GM21529 (cell line): Measurements from ENCODE around the gene PTH2R.
A peak's percentile ranks its signal among the peaks of the same experiment; 100 is the strongest.
"Not testable (repeated sequence)": the region's sequence is repeated elsewhere in the genome, so short reads cannot be mapped to it uniquely, and the experiment has no call there.

Source experiments
- ATAC-seq: cut with Tn5 transposase; IDR thresholded peaks from one replicate; pipeline ENCODE4 v1.9.1; 2021; ENCODE audit not compliant: unreplicated experiment

Gene PTH2R

GRCh38 chr2:208389940-208390339, 16.7 kb upstream of the PTH2R start:
- ATAC-seq, result no peak

- no peak for ATAC-seq
Measured at GRCh38 chr2:208392300-208392699, 14.3 kb upstream of the PTH2R start.

GRCh38 chr2:208396796-208397195, 9.8 kb upstream of the PTH2R start:
- ATAC-seq, result not testable (repeated sequence)

DNA sequence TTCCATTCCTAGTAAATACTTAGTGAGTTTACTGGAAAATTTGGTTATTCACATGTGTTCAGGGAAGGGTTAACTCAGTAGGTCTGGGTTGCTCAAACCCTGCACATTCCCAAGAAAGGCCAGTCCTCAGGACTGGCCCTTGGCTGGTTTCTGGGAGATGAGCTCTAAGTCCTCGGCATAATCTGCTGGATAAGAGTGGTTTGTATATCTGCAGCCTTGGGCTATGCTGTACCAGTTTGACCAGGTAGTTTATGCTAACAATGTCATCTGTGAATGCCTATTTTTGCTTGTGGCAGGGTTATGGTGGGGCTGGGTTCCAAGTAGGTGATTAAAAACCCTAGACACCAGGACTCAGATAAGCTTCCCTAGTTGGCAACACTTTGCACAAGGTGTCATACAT, 7.4 kb upstream of the PTH2R start:
- no peak for ATAC-seq

DNA sequence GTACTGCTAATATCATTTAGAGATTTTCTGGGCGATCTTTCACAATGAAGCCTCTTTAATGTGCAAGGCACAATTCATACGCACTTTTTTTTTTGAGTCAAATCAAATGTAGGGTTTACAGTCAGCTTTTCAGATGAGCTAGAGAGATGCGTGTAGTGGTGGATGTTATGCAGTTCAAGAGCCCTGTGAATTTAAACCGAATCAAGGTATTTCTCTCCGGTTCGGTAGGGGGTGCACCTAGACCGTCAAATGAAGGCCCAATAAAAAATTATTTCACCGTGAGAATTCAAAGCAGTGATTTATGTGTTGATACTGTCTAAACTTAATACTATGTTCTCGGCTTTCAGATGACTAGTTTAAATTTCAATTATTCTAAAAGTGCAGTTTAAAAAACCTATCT, 1.1 kb downstream of the PTH2R start:
- no peak for ATAC-seq

- ATAC-seq, result no peak
Measured at GRCh38 chr2:208413931-208414330, 7.3 kb downstream of the PTH2R start.

- ATAC-seq, result peak; percentile 82
Measured at GRCh38 chr2:208415255-208415654, 8.7 kb downstream of the PTH2R start.

GRCh38 chr2:208415897-208416296, 9.3 kb downstream of the PTH2R start:
- ATAC-seq, result peak; percentile 88

DNA sequence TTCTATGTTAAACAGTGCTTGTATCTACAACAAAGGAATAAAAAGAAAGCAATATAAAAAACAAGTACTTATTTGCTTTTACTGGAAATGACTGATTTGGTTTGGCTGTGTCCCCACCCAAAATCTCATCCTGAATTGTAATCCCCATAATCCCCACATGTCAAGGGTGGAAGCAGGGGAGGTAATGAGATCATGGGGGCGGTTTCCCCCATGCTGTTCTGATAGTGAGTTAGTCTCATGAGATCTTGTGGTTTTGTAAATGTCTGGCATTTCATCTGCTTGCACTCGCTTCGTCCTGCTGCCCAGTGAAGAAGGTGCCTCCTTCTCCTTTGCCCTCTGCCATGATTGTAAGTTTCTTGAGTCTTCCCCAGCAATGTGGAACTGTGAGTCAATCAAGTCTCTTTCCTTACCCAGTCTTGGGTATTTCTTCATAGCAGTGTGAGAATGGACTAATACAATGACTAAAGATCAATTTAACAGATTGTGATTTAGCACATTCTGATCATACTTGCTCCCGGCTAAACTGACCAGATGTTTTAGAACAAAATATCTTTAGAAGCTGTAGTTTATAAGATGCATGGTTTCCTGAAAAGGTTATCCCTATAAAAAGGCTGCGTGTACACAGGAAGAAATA, 19.9 kb downstream of the PTH2R start:
- ATAC-seq, result no peak

DNA sequence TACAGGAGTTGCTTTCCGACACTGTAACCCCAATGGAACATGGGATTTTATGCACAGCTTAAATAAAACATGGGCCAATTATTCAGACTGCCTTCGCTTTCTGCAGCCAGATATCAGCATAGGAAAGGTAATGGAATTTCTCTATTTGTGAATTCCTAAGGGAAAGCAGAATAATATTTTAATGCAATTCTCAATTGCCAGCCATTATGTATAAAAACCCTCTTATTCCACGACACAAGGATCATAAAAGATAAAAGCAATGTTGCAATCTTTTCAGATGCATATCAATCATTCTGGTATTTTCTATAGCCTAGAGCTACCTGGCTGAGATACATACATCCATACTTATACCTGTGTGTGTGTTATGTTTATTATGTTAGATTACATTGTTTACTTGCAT, 31.2 kb downstream of the PTH2R start:
- ATAC-seq, result no peak

DNA sequence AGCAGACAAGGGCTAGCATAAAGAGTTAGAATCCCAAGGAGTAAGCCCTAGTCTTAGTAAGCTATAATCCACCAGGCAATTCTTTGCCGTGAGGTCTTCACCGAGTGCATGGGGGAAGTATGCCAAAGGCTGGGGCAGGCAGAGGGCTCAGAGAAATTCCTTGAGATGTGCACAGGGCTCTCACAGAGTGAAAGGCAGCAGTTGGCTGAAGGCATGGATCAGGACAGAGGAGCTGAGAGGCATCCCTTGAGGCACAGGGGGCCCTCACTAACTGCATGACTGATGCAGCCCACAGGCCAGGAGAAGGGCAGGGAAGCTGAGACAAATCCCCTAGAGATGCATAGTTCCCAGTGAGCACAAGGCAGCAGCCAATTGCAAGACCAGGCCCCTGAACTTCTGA, 34.1 kb downstream of the PTH2R start:
- no peak for ATAC-seq

DNA sequence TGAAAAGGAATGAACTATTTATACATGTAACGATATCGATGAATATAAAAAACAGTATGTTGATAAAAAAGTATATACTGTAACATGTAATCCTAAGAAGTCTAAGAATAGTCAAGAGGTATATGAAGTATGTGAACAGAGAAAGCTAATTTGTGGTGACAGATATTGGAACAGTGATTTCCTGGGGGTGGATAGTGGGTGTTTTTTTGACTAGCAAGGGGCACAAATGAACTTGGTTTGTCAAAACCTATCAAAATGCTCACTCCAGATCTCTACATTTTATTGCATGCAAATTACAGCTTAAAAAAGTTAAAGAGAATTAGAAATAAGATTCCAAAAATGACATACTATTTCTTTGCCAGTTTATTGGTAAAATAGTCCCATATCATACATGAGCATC, 35.4 kb downstream of the PTH2R start:
- ATAC-seq, result no peak

DNA sequence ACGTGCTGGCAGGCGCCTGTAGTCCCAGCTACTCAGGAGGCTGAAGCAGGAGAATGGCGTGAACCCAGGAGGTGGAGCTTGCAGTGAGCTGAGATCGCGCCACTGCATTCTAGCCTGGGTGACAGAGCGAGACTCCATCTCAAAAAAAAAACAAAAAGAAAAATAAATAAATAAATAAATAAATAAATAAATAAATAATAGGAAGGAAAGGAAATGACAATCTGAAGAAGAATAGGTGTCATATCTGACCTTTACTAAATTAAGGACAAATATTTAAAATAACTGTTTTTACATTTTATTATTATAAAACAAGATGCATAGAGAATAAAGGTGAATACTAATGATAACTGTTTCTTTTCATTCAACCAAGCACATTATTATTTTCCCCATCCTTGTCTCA, 40.9 kb downstream of the PTH2R start:
- not testable (repeated sequence) for ATAC-seq

DNA sequence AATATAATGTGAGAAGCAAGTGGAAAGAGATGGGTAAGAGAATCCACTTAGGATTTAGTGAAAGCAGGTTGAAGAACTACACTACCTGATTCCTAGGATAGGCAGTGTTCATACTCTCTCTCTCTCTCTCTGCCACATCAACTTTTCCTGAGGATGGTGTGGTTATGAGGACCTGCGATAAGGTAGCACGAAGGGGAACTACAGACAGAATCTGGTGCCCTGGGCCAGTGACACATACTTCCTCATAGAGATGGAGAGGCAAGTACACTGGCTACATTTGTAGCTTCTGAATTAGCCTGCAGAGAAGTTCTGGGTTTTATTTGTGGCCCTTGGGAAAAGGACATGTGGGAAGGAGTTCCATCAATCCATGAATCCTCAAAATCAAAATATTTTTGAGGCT, 44.5 kb downstream of the PTH2R start:
- ATAC-seq, result no peak

- no peak for ATAC-seq
Measured at GRCh38 chr2:208454861-208455260, 48.3 kb downstream of the PTH2R start.

DNA sequence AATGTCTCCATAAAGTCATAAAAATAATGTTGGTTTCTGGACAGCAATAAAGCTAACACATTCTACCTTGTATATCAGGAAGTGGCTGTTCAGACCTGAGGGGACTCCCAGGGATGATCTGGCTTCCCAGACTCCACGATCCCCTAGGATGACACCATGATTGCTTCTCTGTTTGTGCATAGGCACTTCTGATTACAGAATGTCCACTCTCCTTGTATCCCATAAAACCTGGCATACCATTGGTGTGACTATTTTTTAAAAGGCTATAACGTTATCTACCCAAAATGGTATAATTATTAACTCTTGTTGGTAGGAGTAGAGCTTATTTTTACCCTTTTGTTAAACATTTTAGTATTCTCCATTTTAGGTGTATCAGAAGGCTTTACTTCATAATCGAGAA, 57.1 kb downstream of the PTH2R start:
- ATAC-seq, result no peak

GRCh38 chr2:208464205-208464604, 57.6 kb downstream of the PTH2R start:
- no peak for ATAC-seq

- ATAC-seq, result peak; percentile 85
Measured at GRCh38 chr2:208466151-208466919, 59.7 kb downstream of the PTH2R start.

- ATAC-seq, result no peak
Measured at GRCh38 chr2:208466920-208467298, 60.3 kb downstream of the PTH2R start.

DNA sequence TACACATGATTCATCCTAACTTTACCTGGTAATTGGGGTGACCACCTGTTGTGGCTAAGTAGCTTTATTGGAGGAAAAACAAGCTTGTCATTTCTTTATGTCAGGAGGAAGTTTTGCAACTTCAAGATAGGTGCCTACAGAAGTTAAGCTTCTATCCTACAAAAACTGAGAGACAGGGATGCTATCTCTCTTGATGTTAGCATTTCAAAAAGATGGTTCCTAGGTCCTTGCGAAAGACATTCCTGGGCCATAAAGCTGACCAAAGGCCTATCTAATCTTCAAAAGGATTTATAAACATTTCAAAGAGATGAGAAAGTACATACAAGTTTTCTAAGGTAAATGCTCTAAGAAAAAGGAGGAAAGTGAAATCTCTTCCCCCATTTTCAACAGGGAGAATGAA, 61.0 kb downstream of the PTH2R start:
- ATAC-seq, result no peak

DNA sequence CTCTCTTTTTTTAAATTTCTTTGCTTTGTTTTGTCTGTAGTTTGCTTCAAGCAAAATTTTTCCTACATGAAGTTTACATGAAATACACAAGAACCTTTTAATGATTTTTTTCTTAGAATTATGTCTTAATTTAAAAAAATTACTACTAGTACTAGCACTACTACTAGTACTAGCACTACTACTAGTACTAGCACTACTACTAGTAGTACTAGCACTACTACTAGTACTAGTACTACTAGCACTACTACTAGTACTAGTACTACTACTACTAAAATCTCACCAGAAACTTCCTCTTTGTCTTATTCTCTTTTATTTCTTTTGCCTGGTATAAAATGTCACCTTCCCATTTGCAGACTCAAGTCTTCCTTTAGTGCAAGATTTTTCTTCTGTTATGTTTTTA, 71.1 kb downstream of the PTH2R start:
- ATAC-seq, result no peak

- ATAC-seq, result peak; percentile 41
Measured at GRCh38 chr2:208479342-208479741, 72.8 kb downstream of the PTH2R start.

GRCh38 chr2:208481945-208482344, 75.4 kb downstream of the PTH2R start:
- ATAC-seq, result not testable (repeated sequence)
